Mucosa of stomach (tissue), 1 donor: ENCODE measurements around the gene INAVA.
"Not testable (repeated sequence)": the region's sequence is repeated elsewhere in the genome, so short reads cannot be mapped to it uniquely, and the experiment has no call there.

ENCODE experiments used
- H3K27me3 ChIP-seq: one replicate; pipeline ENCODE4 v1.7.0; 2013; ENCODE audit warnings: mild to moderate bottlenecking, low read length; ENCODE audit not compliant: control insufficient read depth, insufficient read depth
- H3K36me3 ChIP-seq: one replicate; pipeline ENCODE4 v1.7.0; 2013; ENCODE audit warnings: low read length; ENCODE audit not compliant: control insufficient read depth, insufficient read depth
- H3K4me1 ChIP-seq: one replicate; pipeline ENCODE4 v1.7.0; 2013; ENCODE audit warnings: mild to moderate bottlenecking, low read length; ENCODE audit not compliant: control insufficient read depth, insufficient read depth
- H3K4me3 ChIP-seq: one replicate; pipeline ENCODE4 v1.7.0; 2013; ENCODE audit warnings: low read length
- H3K9ac ChIP-seq: one replicate; pipeline ENCODE4 v1.7.0; 2013; ENCODE audit warnings: mild to moderate bottlenecking, low read length, moderate library complexity
- H3K9me3 ChIP-seq: one replicate; pipeline ENCODE4 v1.7.0; 2013; ENCODE audit warnings: mild to moderate bottlenecking, low read length, moderate library complexity; ENCODE audit not compliant: control insufficient read depth
- donor health status: Pancreatic carcinoma.

The INAVA gene

DNA sequence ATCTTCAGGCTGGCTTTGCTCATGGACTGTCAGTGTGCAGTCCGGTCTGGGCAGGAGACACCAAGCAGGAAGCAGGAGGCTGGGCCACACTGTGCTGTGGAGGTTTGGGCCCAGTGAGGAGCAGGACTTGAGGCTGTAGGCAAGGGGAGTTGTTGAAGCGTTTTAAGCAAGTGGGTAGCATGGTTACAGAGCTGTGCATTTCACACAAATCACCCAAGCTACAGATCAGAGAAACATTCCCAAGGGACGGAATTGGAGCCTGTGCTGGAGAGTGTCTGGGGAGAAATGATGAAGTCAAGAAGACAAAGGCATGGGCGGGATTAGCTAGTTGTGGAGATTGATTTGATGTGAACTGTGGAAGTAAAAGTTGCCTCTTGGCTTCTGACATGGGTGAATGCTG is 67.9 kb downstream of the INAVA start:
- H3K9ac ChIP-seq, result no peak overlapping the region
- no peaks in the 10 kb centered on the region for H3K27me3 ChIP-seq
- no peaks in the 10 kb centered on the region for H3K9me3 ChIP-seq
- H3K4me1 ChIP-seq, result no peaks in the 10 kb centered on the region
- H3K36me3 ChIP-seq, result no peaks in the 10 kb centered on the region
- H3K4me3 ChIP-seq, result no peak overlapping the region

DNA sequence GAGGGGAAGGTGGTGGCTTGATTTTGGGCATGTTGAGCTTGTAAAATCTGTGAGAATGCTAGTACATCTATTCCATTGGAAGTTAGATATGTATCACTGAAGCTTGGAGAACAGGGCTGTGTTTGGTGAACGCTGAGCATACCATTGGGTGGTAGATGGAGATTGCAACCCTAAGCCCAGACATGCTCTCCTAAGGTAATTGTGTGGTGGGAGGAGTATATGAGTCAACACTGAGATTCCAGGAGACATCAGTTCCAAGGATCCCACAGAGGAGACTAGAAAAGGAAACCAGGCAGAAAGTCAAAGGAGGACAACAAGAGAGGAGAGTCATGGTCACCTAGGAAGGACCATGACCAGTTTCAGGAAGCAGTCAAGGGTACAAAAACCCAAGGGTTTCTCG is 68.4 kb downstream of the INAVA start:
- Histone ChIP-seq H3K9ac (no peak overlapping the region), H3K4me1 (no peaks in the 10 kb centered on the region), H3K4me3 (no peak overlapping the region), H3K9me3 (no peaks in the 10 kb centered on the region), H3K36me3 (no peaks in the 10 kb centered on the region), H3K27me3 (no peaks in the 10 kb centered on the region)

DNA sequence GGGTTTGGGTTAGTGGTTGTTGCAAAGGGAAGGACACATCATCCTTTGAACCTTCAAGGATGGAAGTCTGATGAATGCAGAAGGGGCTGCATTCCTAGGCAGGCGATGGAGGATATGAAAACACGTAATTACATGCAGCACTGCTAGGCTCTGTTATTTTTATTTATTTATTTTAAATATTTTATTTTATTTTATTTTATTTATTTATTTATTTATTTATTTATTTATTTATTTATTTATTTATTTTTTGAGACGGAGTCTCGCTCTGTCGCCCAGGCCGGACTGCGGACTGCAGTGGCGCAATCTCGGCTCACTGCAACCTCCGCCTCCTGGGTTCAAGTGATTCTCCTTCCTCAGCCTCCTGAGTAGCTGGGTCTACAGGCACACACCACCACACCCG is 69.2 kb downstream of the INAVA start:
- H3K9me3 ChIP-seq, H3K4me3 ChIP-seq, H3K9ac ChIP-seq: not testable (repeated sequence)

More for the DNA sequence above, 69.2 kb downstream of the INAVA start:
- not testable (repeated sequence) for H3K27me3 ChIP-seq, H3K36me3 ChIP-seq, H3K4me1 ChIP-seq
